GF-D8 (cell line): ENCODE data around the gene MXI1.
"Not testable (repeated sequence)": the region's sequence is repeated elsewhere in the genome, so short reads cannot be mapped to it uniquely, and the experiment has no call there.

Experiments used
- DNase-seq: peaks from one replicate; lab custom pipeline; 2025; lab: John Stamatoyannopoulos, UW

MXI1 gene

GRCh38 chr10:110181911-110182310 lies 25.5 kb upstream of the MXI1 start:
- no peak for DNase-seq

DNA sequence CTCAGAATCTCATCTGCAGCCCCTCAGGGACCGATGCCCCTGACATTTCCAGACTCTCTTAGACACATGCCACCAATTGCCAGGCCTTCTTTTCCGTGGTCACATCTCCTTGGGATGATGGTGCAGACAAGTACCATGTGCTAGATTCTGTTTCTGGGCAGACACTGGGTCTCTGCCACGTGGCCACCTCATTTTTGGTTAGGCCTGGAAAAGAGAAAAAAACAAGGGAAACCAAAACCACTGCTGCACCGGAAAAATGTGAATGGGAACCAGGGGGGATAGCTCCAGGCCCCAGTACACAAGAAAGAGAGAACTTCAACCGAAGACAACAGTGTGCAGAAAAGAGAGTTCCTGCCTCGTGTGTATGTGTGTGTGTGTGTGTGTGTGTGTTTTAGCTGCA lies 23.0 kb upstream of the MXI1 start:
- no peak for DNase-seq

- DNase-seq: not testable (repeated sequence)
Measured at GRCh38 chr10:110185646-110186182, 21.7 kb upstream of the MXI1 start.

- no peak for DNase-seq
Measured at GRCh38 chr10:110190170-110190569, 17.2 kb upstream of the MXI1 start.

GRCh38 chr10:110192552-110192951 lies 14.9 kb upstream of the MXI1 start:
- no peak for DNase-seq

DNA sequence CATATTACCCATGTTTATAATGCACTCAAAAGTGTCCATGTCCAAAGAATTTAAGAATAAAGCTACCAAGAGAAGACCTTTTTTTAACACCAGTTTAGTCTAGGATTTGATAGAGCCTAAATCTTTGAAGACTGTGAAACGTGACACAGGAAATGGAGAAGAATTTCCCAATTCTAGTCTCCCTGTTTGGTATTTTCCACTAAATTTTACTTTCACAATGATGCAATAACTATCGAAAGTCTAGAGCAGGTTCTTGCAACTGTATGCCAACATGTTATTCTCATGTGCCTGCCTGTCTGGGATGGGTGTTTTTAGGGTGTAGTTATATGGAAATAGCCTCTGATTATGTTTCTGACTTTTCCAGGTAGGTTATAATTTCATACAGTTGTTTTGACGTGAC lies 6.9 kb upstream of the MXI1 start:
- no peak for DNase-seq

GRCh38 chr10:110201046-110201445 lies 6.4 kb upstream of the MXI1 start:
- DNase-seq: not testable (repeated sequence)

- DNase-seq: no peak
Measured at GRCh38 chr10:110203500-110204455, 3.6 kb upstream of the MXI1 start.

GRCh38 chr10:110205051-110205675 lies 2.2 kb upstream of the MXI1 start:
- no peak for DNase-seq

DNA sequence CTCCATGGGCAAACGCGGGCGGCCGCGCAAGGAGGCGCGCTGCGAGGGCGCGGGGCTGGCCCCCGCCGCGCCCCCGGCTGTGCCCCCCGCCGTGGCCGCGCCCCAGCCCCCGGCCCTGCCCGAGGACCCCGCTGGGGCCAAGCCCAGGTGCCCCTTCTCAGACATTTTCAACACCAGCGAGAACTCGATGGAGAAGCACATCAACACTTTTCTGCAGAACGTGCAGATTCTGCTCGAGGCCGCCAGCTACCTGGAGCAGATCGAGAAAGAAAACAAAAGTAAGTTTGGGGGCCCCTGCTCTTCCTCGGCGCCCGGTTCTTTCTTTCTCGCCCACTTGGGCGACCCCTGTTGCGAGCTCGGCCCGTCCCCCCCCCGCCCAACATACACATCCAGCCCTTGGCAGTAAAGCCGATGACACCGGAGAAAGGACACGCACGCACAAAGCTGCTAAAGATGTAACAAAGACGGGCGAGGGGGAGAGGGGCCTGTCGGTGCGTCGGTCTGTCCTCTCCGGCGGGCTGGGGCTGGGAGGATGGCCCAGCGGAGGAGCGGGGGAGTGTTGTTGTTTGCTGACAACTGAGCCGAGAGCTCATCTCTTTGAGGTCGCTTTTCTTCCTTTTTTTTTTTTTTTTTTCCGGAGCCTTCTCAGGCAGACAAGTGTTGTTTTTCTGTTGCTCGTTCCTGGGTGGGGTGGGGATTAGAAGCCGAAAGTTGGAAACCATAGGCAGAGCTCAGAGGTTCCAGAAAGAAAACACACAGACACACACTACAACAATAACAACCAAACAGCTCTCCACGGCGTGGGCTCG lies 604 bp downstream of the MXI1 start:
- peak; percentile 63 for DNase-seq

- DNase-seq: peak; percentile 40
Measured at GRCh38 chr10:110208614-110209453, 1.4 kb downstream of the MXI1 start.

DNA sequence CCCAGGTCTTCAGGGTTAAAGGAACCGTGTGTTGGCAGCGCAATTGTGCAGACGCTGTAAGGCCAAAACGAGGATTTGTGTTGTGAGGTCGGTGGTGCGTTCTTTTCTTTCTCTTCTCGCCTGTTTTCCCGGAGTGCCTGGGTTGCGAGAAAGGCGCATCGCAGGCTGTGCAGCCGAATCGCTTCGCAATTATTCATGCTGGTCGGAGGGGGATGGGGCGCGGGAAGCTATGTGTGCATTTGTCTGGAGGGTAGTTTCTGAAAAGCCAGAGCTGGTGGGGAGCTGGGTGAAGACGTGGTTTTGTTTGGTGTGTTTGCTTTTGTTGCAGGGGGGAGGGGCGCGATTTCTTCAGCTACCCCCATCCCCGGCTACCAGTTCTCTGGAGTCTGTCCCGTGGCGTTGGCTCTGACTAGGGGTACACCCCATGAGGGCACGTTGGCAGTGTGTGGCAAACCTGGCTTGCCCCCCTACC lies 2.1 kb downstream of the MXI1 start:
- peak; percentile 31 for DNase-seq

GRCh38 chr10:110209926-110210673 lies 2.7 kb downstream of the MXI1 start:
- DNase-seq: no peak

DNA sequence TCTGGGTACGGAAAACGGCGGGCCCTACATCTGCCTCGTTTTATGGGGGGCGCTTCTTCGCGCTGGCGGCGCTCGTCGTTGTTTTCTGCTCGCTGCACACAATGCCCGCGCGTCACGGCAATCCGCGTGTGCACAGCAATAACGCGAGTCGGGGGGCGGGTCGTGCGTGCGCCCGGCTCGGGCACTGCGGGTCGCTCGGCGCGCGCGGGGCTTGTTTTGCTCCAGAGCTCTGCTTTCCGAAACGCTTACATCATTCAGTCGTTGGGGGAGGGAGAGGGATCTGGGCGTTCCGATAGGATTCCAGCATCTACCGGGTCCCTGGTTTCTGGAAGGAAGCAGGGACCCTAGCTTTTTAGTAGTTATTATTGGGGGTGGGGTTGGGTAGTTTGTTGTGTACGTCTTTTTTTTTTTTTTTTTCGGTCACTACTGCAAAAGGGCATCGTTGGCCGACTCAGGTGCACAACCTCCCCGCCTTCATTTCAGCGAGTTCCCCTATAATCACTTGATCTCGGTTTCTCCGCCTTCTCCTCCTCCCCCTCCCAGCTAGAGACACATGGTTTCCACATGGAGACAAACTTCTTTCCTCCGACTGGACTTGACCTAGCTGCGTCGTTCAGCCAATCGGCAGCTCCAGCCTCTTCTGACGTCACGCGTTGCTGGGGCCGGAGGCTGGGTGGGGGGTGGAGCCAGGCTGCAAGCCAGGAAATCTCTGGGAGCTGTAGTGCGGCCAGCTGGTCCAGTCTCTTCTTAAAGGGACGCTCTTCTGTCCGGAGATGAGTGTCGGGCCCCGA lies 3.5 kb downstream of the MXI1 start:
- peak; percentile 96 for DNase-seq

DNA sequence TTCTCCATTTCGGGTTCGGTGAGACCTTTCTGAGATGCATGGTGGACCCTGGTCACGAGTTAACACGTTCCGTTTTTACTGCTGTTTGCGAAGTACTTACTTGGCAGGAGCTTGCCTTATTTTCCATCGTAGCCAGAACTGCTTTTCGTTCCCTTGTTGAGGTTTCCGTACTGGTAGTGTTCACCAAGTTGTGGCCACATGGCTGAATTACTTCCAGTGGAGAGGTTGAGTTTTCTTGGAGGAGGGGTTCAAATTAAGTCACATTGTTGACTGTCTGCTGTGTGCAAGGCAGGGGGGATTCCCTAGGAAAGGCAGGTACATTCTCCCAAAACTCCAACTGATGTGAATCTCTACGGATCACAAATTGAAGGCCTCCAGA lies 4.0 kb downstream of the MXI1 start:
- DNase-seq: peak; percentile 77

DNA sequence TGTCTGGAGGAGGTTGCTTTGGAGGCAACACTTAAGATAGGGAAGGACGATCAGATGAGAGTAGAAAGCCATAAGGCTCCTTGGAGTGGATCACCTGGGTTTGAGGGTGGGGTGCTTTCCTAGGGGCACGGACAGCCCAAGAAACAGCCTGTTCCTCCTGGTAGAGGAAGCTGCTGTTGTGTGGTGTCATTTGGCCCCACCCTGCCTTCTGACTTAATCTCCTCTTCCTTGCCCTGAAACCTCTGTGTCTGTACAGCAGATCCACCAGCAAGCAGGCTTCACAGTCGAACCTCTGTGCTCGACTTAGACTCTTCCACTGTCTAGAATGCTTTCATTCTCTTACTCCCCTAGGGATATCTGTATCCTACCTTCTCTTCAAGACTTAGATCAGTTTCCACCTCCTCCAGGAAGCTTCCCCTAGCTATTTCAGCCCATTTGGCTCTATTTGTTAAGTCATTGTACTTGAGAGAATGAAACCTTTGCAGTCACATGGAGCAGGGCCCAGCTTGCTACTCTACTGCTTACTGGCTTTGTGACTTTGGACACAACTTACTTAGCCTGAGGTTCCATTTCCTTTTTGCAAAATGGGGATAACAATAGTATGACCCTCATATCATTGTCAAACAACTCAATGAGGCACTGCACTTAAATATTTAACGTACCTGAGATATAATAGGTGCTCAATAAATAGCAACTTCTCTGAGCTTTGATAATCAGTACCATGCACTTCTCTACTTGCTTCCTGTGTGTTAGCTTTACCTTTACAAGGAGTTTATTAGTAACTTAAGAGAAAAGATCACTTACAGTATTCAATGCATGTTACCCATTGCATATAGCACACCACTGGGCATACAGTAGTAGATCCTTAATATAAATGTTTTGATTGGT lies 5.0 kb downstream of the MXI1 start:
- peak; percentile 65 for DNase-seq

DNA sequence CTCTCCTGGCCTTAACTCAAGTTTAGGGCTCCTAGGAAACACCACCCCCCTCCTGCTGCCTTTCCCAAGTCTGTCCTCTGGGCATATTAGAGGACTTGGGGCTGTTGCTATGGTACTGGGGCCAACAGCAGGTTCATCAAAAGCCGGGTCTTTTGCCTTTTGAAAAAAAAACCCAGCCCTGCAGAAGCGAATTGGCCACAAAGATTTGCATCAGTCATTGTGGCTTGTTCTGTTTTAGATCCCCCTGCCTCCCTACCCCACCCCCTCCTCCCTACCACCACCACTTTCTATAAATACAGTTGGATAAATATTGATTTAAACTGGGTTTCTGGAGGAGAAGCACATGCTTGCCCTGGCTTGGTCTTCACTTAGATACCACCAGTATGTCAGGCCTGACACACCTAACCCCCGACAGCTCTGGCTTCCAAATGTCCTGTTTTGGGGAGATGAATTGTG lies 7.0 kb downstream of the MXI1 start:
- DNase-seq: peak; percentile 58
